ENCODE results near the gene MICALL1. TPM values are rescaled to one million over a fixed set of nuclear protein-coding genes. Genes with fewer than 3 reads are reported as not detected.

Gene MICALL1
- total and polyA plus RNA-seq, 8 donors: 8.8 to 22.3 (median 19.2) TPM

DNA sequence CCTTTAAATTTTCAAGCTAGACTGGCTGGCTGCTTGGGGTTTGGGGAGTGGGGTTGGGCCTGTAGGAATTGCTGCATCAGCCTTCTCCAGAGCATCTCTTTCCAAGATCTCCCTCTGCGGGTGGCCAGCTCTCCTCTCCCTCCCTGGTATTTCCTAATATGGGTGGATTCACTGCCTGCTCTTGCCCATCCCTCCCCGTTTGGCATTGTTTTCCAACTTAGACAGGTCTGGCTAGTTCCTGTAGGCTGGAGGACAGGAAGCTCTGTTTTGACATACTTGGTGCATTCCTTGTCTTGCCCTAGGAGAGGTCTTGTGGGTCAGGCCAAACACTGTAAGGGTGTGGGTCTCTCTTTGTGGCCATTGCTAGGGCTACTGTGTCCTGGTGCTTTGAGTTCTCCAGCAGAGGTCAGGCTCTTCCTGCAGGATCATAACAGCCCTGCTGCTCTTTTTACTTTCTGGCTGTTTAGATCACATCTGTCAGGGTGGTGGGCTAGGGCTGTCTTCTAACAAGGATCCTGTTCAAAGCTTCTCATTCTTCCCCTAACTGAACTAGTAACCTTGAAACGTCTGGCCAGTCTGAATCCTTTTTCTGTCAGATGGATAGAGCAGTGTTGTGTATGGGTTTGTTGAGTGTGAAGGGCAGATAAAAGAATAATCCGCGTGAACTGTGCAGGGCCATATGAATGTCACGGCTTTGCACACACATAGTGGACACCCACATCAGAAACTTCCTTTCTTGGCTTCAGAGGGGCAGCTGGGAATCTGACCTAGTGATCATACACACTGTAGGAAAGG, 18.3 kb upstream of the MICALL1 start:
- Histone ChIP-seq H3K27ac (no peak overlapping the region), H3K4me1 (peaks cover 7 to 11% (median 9%) of the 10 kb centered on the region in 3 donors), H3K9me3 (no peaks in the 10 kb centered on the region), H3K36me3 (peaks cover 0 to 36% (median 27%) of the 10 kb centered on the region in 3 donors), H3K4me3 (no peak overlapping the region), H3K27me3 (no peaks in the 10 kb centered on the region)
- TF ChIP-seq, protein P1, sequence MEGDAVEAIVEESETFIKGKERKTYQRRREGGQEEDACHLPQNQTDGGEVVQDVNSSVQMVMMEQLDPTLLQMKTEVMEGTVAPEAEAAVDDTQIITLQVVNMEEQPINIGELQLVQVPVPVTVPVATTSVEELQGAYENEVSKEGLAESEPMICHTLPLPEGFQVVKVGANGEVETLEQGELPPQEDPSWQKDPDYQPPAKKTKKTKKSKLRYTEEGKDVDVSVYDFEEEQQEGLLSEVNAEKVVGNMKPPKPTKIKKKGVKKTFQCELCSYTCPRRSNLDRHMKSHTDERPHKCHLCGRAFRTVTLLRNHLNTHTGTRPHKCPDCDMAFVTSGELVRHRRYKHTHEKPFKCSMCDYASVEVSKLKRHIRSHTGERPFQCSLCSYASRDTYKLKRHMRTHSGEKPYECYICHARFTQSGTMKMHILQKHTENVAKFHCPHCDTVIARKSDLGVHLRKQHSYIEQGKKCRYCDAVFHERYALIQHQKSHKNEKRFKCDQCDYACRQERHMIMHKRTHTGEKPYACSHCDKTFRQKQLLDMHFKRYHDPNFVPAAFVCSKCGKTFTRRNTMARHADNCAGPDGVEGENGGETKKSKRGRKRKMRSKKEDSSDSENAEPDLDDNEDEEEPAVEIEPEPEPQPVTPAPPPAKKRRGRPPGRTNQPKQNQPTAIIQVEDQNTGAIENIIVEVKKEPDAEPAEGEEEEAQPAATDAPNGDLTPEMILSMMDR (IDR thresholded peaks at IDR 0.05): no peak
- DNase-seq: no peak
- WGBS, 2 donors: 66 to 69% methylated on average over 6 of the region's 6 CpGs
- ATAC-seq: peak; percentile 34 to 68 (median 48)
- no peak for FAIRE-seq
- intact Hi-C loops (cut with DNase I): loop anchor here in 1 of 3 donors (10.0 kb wide), 1 partner anchor 57 kb away; no protein-coding TSS in a partner anchor

DNA sequence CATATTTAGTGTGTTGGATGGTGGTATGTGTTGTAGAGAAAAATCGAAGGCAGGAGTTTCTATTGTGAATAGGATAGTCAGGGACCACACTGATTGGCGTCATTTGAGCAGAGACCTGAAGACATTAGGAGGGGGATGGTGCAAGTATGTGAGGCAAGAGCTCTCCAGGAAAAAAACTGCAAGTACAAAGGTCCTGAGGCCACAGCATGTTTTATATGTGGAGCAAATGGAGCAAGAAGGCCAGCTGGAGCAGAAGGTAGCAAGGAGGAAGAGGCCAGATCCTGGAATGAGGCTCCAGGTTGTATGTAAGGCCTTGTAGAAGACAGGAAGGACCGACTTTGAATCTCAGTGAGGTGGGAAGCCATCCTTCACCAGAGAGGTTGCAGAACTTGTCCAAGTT, 14.2 kb upstream of the MICALL1 start:
- H3K9me3 ChIP-seq: no peaks in the 10 kb centered on the region
- no peak overlapping the region for H3K4me3 ChIP-seq
- intact Hi-C loops (cut with DNase I): no loop called here
- TF ChIP-seq, protein P1 (IDR thresholded peaks at IDR 0.05): no peak
- H3K27ac ChIP-seq: peak overlapping the region in 1 of 4 donors; percentile 64
- ATAC-seq (no peak), FAIRE-seq (no peak), DNase-seq (no peak)
- no peaks in the 10 kb centered on the region for H3K27me3 ChIP-seq
- WGBS, 2 donors: 70 to 78% methylated on average over 3 of the region's 3 CpGs
- peaks cover 19 to 32% (median 30%) of the 10 kb centered on the region in 3 donors for H3K4me1 ChIP-seq
- H3K36me3 ChIP-seq: peaks cover 0 to 26% (median 23%) of the 10 kb centered on the region in 3 donors

DNA sequence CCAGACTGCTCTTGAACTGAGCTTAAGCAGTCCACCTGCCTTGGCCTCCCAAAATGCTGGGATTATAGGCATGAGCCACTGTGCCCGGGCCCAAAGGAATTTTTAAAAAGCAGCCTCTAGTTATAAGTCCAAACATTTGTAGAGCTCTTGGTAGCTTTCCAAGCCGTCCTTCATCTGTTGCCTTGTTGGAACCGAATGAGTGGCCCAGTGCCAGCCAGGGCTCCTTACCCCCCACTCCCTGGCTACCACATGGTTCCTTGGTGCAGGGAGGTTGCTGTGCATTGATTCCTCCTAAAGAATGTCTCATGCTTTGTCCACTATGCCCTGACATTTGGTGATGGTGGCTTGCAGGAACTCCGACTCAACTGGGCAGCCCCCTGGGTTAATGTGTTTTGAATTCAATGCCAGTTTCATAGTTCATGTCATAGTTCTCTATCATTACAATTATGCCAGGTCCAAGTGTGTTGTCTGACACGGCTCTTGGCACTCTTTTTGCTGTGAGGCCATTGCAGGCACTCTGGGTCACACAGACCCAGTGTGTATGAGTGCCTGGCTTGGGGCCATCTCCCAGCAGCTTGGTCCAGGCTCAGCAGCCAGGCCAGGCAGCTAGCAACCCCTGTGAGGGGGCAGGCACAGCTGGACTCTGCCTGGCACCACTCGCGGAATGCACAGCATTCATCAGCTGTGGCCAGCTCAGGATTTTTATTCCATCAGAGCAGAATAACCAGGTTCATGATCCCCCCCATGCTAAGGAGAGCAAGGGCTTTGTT, 13.3 kb upstream of the MICALL1 start:
- peaks cover 24 to 32% (median 30%) of the 10 kb centered on the region in 3 donors for H3K4me1 ChIP-seq
- peak overlapping the region; percentile 43 to 64 (median 55) for H3K27ac ChIP-seq
- intact Hi-C loops (cut with DNase I): no loop called here
- ATAC-seq: peak; percentile 51 to 63 (median 56)
- H3K9me3 ChIP-seq: no peaks in the 10 kb centered on the region
- no peak overlapping the region for H3K4me3 ChIP-seq
- FAIRE-seq: no peak
- DNase-seq: peak in 5 of 6 donors; percentile 59 to 82 (median 71)
- H3K27me3 ChIP-seq: no peaks in the 10 kb centered on the region
- peaks cover 0 to 25% (median 23%) of the 10 kb centered on the region in 3 donors for H3K36me3 ChIP-seq
- 15 to 17% methylated on average over 7 of the region's 7 CpGs for WGBS, 2 donors
- TF ChIP-seq, protein P1 (IDR thresholded peaks at IDR 0.05): no peak

DNA sequence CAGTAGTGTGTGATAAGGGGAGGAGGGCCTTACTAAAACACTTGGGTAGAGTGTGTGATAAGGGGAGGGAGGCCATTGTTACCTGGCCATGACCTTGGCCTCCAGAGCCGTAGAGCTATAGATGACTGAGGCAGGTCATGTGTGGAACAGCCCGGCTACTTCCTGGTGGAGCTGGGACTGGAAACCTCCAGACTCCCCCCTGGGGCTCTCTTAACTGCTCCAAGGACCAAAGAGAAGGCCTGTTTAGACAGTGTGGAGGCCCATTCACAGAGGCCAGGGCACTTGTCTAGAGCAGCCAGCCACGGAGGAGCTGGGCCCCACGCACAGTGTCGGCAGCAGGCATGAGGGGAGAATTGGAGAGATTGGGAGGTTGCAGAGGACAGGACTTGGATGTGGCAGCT, 12.5 kb upstream of the MICALL1 start:
- WGBS, 2 donors: 42 to 47% methylated on average over 5 of the region's 5 CpGs
- H3K9me3 ChIP-seq: no peaks in the 10 kb centered on the region
- TF ChIP-seq, protein P1 (IDR thresholded peaks at IDR 0.05): no peak
- intact Hi-C loops (cut with DNase I): no loop called here
- peaks cover 30 to 32% (median 30%) of the 10 kb centered on the region in 3 donors for H3K4me1 ChIP-seq
- FAIRE-seq: no peak
- peak overlapping the region; percentile 43 to 64 (median 55) for H3K27ac ChIP-seq
- no peak overlapping the region for H3K4me3 ChIP-seq
- peak; percentile 26 to 70 (median 64) for ATAC-seq
- H3K27me3 ChIP-seq: no peaks in the 10 kb centered on the region
- DNase-seq: peak in 3 of 6 donors; percentile 38 to 47 (median 41)
- peaks cover 0 to 21% (median 18%) of the 10 kb centered on the region in 3 donors for H3K36me3 ChIP-seq
